ENCODE measurements around the gene B3GNT4. TPM values are rescaled to one million over a fixed set of nuclear protein-coding genes. Genes with fewer than 3 reads are reported as not detected.

The B3GNT4 gene
- total and polyA plus RNA-seq, 2 of the 13 experiments (the other 11 are each of a cell fraction or from before 2014, with no cell fraction given) = 0.04 to 0.21 TPM

- no peak overlapping the region for H3K4me2 ChIP-seq (ENCODE audit: low read depth, low read length)
- TF ChIP-seq ZHX1 (CRISPR knock-in tag; IDR thresholded peaks at IDR 0.05; ENCODE audit: low read depth) = no peak
- no peak for TF ChIP-seq CCDC6 (CRISPR knock-in tag; IDR thresholded peaks at IDR 0.05)
- no peak for TF ChIP-seq ZNF501 (CRISPR knock-in tag; IDR thresholded peaks at IDR 0.05)
- no peak for TF ChIP-seq ZSCAN25 (CRISPR knock-in tag; IDR thresholded peaks at IDR 0.05)
- no peak for TF ChIP-seq ZNF616 (CRISPR knock-in tag; IDR thresholded peaks at IDR 0.05; ENCODE audit: low read depth)
- TF ChIP-seq NR2F1 (CRISPR knock-in tag; IDR thresholded peaks at IDR 0.05) = no peak
- TF ChIP-seq PTBP1 (IDR thresholded peaks at IDR 0.05; ENCODE audit: low read depth, low read length, poor library complexity, severe bottlenecking) = no peak
- no peak for TF ChIP-seq SETDB1 (CRISPR knock-in tag; IDR thresholded peaks at IDR 0.05; ENCODE audit: borderline replicate concordance)
- no peak for TF ChIP-seq E2F2 (CRISPR knock-in tag; IDR thresholded peaks at IDR 0.05; ENCODE audit: borderline replicate concordance)
- no peak for TF ChIP-seq RBAK (CRISPR knock-in tag; IDR thresholded peaks at IDR 0.05)
- no peak for TF ChIP-seq GLI4 (CRISPR knock-in tag; IDR thresholded peaks at IDR 0.05; ENCODE audit: borderline replicate concordance)
- TF ChIP-seq POLR2AphosphoS5 (IDR thresholded peaks at IDR 0.05; ENCODE audit: low read depth, low read length) = no peak
- no peak for TF ChIP-seq HMG20B (CRISPR knock-in tag; conservative IDR thresholded peaks at IDR 0.05)
- TF ChIP-seq HMGA1 (CRISPR knock-in tag; conservative IDR thresholded peaks at IDR 0.05) = no peak
- no peak for TF ChIP-seq ZBTB21 (CRISPR knock-in tag; IDR thresholded peaks at IDR 0.05)
- no peak for TF ChIP-seq PRPF4 (IDR thresholded peaks at IDR 0.05; ENCODE audit: low read depth, low read length, poor library complexity, severe bottlenecking)
- no peak for TF ChIP-seq ZNF776 (CRISPR knock-in tag; IDR thresholded peaks at IDR 0.05)
- TF ChIP-seq CREB3 (CRISPR knock-in tag; IDR thresholded peaks at IDR 0.05) = no peak
- no peak for TF ChIP-seq DNMT1 (CRISPR knock-in tag; IDR thresholded peaks at IDR 0.05)
- DNase-seq (ENCODE audit: low spot score) = no peak
- H3K27me3 ChIP-seq (ENCODE audit: control insufficient read depth in 1 of 2, insufficient read depth in 2 of 2, low read length in 2 of 2) = peaks cover 0 to 7% of the 10 kb centered on the region in 2 experiments; a peak in 2 of 5 replicates
- no peak overlapping the region for H3K9ac ChIP-seq (ENCODE audit: insufficient read depth, low read depth, low read length)
- no peaks in the 10 kb centered on the region for H3K79me2 ChIP-seq (ENCODE audit: insufficient read depth, low read length)
- 38% methylated on average over 8 of the region's 8 CpGs for WGBS (ENCODE audit: low lambda C conversion rate)
- no peak overlapping the region for H2AFZ ChIP-seq (ENCODE audit: low read length)
- ATAC-seq = no peak
- H3K4me1 ChIP-seq (ENCODE audit: insufficient read depth, low read length) = peaks cover 14% of the 10 kb centered on the region
- no peaks in the 10 kb centered on the region for H3K9me3 ChIP-seq (ENCODE audit: low read length)
- no peak overlapping the region for H3K27ac ChIP-seq (ENCODE audit: extremely low read length, insufficient read depth, low read length)
- intact Hi-C loops (cut with micrococcal nuclease; ENCODE audit: unreplicated experiment) = no loop called here
- in situ Hi-C loops (cut with HindIII; ENCODE audit: extremely low pct_ligation_motif_present, low pct_unique_long_range_greater_than_20kb) = no loop called here
- POLR2A ChIA-PET = no interaction called here
- no peak for FAIRE-seq
- BruUV-seq (replicated peaks) = no TSS peak
- H4K20me1 ChIP-seq (ENCODE audit: insufficient read depth, low read length) = no peaks in the 10 kb centered on the region
- no peak overlapping the region for H3K4me3 ChIP-seq (replicated peaks in 1 of 3; ENCODE audit: insufficient read depth in 1 of 3, low read depth in 2 of 3, low read length in 3 of 3)
- H3K36me3 ChIP-seq (replicated peaks in 1 of 2; ENCODE audit: control insufficient read depth in 1 of 2, insufficient read depth in 2 of 2, low read length in 2 of 2) = no peaks in the 10 kb centered on the region
- CTCF ChIA-PET (ENCODE audit: low intra/inter-chr PET ratio, low total read pairs) = no interaction called here
Measured at GRCh38 chr12:122161682-122162081, 41.8 kb upstream of the B3GNT4 start.

All from HepG2 (cell line).